GM19455 (cell line): ENCODE measurements around the gene GAPDHS.

ENCODE experiments used
- ATAC-seq: cut with Tn5 transposase; IDR thresholded peaks from one replicate; pipeline ENCODE4 v1.9.1; 2021; ENCODE audit not compliant: unreplicated experiment

GAPDHS gene

DNA sequence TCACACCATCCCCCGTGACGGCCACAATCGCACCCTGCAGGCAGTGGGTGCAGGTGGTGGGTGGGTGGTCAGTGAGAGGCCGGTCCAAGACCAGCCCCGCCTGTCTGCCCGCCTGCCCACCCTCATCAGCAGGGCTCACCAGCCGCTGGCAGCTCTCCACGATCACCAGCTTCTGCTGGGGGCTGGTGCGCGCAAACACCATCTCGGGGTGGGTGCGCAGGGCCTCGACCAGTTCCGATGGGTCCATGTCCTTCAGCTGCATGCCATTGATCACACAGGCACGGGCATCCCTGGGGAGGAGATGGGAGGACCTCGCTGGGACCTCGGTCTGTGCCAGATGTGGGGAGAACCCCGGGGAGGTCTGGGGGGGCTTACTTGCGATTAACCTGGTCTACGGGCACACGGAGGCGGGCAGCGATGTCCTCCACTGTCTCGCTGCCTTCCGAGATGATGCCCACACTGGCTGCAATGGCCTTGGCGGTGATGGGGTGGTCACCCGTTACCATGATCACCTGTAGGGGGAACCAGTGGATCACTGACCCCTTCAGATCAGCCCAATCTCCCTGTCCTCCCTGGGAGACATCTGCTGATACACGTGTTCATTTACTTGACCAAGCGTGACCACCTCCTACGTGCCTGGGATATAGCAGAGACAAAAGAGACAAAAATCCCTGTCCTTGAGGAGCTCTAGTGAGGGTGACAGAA, 22.2 kb downstream of the GAPDHS start:
- no peak for ATAC-seq

DNA sequence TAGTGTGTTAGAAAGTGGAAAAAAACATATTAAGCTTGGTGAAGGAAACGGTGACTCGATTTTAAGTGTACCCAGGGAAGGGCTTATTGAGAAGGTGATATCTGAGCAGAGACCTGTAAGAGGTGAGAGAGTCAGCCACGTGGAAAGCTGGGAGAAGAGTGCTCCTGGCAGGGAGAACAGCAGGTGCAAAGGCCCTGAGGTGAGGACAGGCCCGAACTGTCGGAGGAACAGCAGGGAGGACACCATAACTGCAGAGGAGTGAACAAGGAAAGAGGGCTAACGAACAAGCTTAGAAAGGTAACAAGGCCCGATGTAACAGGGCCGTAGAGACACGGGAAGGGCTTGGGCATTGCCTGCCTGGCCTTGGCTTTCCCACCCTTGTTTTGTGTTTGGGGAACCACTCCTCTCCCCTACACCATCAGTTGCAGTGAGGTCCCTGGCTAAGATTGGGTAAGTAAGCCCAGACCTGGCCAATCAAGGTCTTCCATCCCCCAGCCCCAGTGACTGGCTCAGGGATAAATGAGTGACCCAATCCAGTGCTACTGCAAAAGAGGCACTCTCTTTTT, 22.9 kb downstream of the GAPDHS start:
- no peak for ATAC-seq

DNA sequence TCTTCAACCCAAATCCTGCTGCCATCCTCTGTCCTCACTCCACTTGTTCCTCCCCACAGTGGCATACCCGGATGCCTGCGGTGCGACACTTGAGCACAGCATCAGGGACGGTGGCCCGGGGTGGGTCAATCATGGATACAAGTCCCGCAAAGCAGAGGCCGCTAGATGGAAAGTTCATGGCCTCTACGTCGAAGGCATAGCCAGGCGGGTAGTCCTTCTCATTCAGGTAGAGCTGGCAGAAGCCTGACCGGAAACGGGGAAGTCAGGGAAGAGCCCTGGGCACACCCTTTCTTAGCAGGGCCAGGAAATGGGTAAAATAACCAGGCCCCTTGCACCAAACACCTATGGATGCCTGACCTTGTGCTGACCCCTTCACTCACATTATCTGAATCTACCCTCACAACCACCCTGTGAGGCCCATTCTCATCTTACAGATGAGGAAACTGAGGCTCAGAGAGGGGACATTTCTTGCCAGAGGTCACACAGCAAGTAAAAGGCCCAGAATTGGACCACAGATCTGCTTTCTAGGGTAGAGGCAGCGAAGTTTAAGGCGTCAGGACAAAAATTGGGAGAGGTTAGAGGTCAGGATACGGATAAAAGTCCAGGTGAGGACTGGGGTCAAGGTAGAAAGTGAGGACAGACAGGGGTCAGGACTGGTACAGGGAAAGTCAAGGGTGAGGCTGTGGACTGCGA, 23.7 kb downstream of the GAPDHS start:
- no peak for ATAC-seq

DNA sequence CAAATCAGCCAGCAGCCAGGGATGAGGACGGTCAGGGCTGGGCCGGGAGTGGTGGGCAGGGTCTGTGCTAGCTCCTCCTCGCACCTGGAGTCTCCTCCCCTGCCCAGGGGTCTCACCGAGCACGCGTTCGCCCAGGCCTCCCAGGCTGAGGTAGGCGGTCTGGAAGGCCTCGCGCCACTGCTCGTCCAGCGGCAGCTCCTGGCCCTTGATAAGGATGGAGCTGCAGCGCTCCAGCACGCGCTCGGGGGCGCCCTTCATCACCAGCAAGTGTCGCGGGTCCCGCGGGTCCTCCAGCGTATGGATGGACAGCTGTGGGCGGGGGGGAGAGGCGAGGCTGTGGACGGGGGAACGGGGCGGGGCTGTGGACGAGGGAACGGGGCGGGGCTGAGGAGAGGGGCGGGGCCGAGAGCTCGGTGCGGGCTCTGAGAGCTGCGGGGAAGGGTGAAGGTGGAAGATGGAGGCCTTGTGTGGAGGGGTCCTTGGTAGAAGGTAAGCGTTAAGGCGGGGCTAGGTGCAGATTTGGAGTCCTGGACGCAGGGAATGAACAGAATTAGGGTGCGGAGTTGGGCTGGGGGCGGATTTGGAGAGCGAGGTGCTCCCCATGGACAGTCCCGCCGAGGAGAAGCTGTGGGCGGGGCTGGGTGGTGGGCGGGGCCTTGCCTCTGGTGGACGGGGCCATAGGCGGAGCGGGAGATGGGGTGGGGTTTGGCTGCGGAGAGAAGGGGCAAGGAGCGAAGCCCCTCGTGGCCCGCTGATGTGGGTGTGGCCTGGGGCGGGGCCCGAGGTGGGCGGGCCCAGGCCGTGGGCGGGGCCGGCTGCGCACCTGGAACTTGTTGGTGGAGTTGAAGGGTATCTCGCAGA, 24.5 kb downstream of the GAPDHS start:
- no peak for ATAC-seq

DNA sequence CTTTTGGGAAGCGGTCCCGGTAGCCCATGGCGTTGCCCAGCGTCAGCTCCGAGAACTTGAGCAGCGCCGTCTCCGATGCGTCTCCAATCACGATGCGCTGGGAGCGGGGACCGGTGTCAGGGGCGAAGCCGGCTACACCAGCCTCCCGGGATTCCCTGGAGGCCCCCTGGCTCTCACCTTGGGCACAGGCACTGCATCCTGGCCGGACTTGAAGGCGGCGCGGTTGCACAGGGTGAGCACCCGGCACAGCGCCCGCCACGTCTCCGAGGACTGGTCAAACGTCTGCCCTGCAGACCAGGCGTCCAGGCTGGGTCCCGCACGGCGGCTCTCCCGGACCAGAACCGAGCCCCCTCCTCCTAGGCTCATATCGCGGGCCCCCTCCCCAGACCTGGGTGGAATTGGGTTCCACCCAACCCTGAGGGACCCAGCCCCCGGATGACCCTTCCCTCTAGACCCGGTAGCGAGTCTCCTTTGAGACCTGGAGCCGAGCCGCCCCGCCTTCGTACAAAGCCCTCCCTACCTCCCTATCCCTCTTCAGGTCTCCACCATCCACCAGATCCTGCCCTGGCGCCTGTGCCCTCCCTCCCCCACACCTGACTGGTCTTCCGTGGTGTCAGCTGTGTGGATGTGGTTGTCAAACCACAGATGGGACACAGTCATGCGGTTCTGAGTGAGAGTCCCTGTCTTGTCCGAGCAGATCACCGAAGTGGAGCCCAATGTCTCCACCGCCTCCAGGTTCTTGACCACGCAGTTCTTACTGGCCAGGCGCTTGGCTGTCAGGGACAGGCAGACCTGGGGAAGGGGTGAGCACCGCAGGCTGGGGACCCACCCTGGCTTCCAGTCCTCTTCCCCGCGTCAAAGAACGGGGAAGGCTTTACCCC, 25.4 kb downstream of the GAPDHS start:
- no peak for ATAC-seq

DNA sequence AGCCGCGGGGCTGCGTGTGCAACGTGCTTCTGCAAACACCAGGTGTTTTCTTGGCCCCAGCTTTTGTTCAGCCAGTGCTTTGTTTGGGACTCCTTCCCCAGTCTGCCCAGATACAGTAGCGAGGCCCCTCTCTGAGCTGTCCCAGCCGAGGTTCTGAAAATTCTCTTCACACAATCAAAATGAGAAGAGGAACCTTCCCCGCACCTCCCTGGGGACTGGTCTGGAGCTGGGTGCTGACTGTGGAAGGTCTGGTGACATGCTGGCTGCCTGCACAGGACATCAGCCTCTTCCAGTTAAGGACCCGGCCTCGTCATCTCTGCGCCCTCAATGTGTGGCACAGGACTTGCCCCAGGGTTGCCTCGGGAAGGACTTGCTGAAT, 26.0 kb downstream of the GAPDHS start:
- no peak for ATAC-seq

DNA sequence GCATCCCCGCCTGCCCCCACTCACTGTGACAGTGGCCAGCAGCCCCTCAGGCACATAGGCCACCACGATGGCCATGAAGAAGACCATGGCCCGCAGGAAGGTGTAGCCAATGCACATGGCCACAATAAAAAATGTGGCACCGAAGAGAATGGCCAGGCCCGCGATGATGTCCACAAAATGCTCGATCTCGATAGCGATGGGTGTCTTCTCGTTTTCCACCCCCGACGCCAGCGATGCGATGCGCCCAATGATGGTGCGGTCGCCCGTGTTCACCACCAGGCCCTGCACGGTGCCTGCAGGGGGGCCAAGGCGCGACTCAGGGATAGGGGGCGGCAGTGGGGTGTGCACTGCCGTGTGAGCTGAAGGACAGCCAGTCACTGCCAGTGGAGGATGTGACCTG, 26.5 kb downstream of the GAPDHS start:
- no peak for ATAC-seq

DNA sequence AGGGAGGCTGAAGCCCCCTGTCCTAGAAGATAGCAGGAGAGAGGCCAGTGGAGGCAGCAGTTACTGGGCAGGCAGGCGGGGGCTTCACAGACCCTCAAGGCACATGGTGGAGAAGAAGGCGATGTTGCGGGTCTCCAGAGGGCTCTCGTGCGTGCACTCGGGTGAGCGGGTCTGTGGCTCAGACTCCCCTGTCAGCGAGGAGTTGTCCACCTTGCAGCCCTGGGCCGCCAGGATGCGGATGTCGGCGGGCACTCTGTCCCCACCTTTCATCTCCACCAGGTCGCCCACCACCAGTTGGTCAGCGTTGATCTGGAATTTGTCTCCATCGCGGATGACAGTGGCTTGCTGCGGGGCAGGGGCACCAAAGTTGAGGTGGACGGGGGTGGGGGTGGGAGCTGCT, 27.0 kb downstream of the GAPDHS start:
- no peak for ATAC-seq

DNA sequence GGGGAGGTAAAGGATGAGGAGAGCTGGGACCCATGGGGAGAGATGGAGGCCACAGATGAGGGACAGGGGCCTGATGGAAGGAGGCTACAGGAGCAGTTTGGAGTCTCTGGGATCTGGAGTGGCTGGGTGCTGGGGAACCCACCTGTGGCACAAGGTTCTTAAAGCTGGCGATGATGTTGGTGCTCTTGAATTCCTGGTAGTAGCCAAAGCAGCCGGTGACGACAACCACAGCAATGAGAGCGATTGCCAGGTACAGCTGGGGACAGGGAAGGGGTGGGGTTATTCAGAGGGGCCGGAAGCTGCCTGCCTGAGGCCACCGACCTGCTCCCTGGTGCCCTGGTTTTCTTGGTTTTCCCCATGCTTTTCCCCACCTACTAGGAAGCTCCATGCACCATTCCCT, 27.4 kb downstream of the GAPDHS start:
- ATAC-seq = no peak

DNA sequence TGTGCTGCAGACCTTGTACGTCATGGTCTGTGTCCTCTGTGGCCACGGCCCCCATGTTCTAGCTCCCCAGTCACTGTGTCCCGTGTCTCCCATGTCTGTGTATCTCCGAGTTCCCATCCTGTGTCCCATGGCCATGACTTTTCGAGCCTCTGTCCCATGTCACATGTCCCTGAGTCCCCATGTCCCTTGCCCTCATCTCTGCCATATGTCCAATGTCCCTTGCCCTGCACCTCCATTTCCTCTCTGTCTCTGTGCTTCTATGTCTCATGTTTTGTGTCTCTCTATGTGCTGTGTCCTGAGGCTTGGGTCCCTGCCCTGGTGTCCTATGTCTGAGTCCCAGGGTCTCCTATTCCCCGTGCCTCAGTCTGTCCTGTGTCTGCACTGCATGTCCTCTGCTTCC, 28.2 kb downstream of the GAPDHS start:
- ATAC-seq = no peak

DNA sequence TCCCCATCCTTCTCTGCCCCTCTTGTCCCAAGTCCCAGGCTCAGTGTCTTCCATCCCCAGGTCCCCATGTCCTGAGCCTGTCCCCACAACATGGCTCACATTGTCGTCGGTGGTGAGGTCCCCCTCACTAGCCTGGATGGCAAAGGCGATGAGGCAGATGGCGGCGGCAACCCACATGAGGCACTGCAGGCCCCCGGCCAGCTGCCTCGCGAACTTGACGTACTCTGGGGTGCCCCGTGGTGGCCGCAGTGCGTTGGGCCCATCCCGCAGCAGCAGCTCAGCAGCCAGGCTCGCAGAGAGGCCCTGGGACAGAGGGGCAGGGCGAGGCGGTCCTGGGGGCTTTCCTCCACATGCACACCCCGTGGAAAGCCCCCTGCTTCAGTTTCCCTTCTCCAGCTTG, 29.1 kb downstream of the GAPDHS start:
- no peak for ATAC-seq

DNA sequence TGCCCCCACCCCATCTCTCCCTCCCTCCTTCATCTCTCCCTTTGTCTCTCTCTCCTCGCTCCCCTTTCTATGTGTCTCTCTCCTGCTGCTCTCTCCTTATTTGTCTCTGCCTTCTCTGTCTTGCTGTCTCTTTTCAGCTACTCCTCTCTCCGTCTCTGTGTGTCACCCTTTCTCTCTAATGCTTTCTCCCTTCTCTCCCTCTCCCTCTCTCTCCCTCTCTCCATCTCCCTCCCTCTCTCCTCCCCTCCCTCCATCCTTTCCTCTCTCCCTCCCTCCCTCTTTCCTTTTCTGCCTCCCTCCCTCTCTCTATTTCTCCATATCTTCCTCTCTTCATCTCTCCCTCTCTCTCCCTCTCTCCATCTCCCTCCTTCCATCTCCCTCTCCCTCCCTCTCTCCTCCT, 29.5 kb downstream of the GAPDHS start:
- no peak for ATAC-seq

DNA sequence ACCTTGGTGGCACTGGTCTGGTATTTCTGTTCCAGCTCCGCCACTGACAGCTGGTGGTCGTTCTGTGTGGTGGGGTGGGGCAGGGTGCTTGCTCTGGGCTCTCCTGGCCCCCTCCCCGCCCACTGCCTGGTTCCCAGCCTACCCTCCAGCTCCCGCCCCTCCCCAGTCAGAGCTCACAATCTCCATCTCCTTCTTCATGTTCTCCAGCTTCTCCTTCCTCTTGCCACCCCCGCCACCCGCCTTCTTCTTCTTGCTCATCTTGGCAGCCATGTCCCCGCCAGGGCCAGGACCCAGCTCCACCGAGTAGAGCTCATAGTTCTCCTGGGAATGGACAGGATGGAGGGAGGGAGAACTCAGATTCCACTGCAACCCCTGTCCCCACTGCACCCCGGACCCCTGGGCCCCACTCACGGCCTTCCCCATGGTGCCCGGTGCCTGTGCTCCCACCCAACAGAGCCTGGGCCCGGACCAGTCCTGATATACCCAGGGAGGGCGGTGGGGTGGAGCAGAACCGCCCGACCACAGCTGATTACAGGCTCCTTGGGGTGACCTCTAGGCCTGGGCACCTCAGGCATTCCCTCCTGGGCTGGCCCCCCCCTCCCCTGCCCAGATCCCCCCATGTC, 30.1 kb downstream of the GAPDHS start, which contains the start of gene ATP4A:
Gene ATP4A, minus strand, starts transcription at position 452 of the 623 bp plus-strand sequence. Its CDS starts 29 bp downstream, at position 423.
- no peak for ATAC-seq

DNA sequence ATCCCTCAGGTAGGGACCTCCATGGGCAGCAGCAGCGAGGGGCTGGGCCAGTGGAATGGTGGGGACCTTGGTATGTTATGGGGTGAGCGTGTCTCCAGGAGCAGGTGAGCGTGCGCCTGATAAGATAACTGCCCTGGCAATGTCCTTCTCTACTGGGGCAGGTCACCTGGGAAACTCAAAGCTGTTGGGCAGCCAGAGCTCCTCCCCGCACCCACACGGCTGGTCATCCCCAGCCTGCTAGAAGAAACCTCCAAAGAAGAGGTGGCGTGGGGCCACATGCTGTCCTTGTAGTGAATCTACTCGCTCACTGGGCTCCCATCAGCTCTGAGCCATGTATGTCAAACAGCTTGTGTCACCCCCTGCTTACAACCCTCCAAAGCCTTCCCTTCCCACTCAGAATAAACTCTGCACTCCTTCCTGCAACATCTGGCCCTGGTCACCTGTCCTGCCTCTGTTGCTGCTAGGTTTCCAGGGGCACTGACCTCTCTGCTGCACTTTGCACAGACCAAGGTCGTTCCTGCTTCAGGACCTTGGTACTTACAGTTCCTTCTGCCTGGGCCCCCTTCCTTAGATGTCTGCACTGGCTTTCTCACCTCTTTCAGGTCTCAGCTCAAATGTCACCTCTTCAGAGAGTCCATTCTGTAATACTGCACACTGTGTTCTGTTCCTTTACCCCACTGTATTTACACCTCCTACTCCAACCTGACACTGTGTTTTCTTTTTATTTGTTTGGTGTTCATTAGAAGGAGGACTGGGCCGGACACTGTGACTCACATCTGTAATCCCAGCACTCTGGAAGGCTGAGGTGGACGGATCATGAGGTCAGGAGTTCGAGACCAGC, 32.0 kb downstream of the GAPDHS start:
- ATAC-seq = no peak

DNA sequence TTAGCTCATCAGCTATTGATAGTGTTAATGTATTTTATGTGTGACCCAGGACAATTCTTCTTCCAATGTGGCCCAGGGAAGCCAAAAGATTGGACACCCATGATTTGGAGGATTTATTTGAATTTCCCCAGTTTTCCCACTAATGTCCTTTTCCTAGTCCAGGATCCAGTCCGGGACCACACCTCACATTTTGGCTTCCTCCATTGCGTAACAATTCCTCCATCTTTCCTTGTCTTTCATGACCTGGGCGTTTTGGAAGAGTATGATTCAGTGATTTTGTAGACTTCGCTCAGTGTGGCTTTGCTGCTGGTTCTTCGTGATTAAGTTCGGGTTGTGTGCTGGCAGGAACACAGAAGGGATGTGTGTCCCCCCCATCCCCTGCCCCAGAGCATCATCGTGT, 33.5 kb downstream of the GAPDHS start:
- no peak for ATAC-seq

DNA sequence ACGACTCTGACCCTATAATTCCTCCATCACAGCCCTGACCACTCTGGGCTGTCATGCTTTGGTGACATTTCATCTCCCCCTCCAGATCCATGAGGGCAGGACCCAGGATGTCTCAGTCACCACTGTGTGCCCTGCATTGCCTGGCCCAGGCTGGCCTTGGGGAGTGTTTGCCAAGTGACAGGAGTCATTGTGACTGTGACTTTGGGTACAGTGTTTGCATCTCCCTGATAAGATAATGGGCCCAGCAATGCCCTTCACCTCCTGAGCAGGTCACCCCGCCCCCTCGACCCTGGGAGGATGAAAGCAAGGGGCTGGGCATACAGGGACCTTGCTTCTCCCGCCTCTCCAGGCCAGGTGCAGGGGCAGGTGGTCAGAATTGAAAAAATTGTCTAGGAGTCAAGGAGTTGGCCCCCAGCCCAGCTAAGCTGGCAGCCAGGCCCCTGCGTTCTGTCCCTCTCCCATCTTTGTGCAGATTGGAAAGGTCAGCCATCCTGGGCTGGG, 36.1 kb downstream of the GAPDHS start:
- ATAC-seq = no peak

DNA sequence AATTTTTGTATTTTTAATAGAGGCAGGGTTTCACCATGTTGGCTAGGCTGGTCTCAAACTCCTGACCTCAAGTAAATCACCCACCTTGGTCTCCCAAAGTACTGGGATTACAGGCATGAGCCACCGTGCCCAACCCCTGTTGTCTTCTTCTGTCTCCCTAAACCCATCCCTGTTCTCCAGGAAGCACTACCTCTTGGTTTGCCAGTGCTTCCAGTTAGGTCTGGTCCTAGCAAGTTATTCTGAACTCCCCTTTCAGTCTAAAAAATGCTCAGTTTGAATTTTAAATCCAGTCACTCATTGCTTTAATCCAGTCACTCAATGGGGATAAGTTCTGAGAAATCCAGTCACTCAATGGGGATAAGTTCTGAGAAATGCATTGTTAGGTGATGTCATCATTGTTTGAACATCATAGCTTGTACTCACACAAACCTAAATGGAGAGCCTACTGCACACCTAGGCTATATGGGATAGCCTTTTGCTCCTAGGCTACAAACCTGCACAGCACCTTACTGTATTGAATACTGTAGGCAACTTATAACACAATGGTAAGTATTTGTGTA, 38.2 kb downstream of the GAPDHS start:
- no peak for ATAC-seq

DNA sequence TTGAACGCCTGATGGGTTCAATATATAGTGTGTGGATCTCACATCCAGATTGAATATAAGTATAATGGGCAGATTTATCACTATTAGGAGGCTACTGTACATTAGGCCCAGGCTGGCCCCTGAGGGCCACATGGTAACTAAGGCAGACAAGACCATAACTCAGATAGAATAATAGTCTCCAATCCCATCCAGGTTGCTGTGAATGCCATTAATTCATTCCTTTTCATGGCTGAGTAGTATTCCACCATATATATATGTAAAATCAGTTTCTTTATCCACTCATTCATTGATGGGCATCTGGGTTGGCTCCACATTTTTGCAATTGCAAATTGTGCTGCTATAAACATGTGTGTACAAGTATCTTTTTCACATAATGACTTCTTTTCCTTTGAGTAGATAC, 44.7 kb downstream of the GAPDHS start:
- ATAC-seq = no peak

DNA sequence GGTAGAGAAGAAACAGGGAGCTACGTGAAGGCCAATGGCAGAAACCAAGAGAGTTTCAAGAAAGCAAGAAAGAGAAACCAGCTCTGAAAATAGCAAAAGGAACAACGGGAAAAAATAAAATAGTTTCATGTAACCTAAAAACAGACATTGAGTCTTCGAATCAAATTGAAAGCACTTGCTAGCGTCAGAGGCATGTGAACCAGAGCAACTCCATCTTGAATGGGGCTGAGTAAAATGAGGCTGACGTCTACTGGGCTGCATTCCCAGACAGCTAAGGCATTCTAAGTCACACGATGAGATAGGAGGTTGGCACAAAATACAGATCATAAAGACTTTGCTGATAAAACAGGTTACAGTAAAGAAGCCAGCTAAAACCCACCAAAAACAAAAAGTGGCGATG, 45.5 kb downstream of the GAPDHS start:
- no peak for ATAC-seq
